SH-SY5Y (cell line): ENCODE data around the gene RTN4R.

Source experiments
- GATA2 ChIP-seq: IDR thresholded peaks from 2 replicates; pipeline ENCODE4 v1.6.1; 2011; ENCODE audit warnings: mild to moderate bottlenecking, low read depth, low read length
- GATA3 ChIP-seq: IDR thresholded peaks from 2 replicates; pipeline ENCODE4 v1.6.1; 2011; ENCODE audit warnings: low read depth, mild to moderate bottlenecking, low read length, moderate library complexity

DNA sequence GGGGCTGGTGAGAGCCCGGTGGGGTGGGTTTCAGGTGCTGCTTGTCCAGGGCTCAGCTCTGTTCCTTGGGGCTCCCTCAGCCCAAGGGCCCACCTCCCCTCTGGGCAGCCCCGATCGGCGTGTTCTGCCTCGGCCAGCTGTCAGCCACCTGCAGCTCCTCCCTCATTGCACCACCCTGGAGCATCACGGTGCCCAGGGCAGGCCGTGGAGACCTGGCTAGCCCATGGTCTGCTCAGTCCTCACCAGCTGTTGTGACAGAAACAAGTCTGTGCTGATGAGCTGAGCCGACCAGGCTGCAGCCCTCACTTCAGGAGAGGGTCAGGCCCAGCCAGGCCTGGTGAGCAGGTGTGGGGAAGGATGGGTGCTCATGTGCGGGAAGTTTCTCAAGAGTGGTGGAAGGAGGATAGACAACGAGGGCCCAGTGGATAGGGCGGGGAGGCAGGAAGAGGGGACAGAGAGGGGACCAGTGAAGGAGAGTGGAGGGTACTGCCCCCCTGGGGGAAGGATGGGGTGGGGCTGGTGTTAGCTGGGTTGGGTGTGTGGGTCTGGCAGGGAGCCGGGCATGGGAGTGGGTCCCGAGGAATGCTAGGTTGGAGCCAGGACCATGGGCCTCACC is 16.5 kb upstream of the RTN4R start:
- no peak for TF ChIP-seq GATA3
- no peak for TF ChIP-seq GATA2
